A549 (cell line): ENCODE results near the gene HACD1. TPM values are rescaled to one million over a fixed set of nuclear protein-coding genes. Genes with fewer than 3 reads are reported as not detected.

ENCODE experiments used
- ATAC-seq, 2 experiments: fragments of 200-7000 bp in 1 of 2; fragments of >200 bp in 1 of 2; cut with Nextera tagmentation in 1 of 2; cut with Tn5 transposase in 1 of 2; 3 replicates each; pipeline versions ENCODE4 v1.8.0 to v1.9.1; 2018 to 2020; ENCODE audit warnings: mild to moderate bottlenecking in 1 of 2, moderate library complexity in 1 of 2
- CTCF ChIA-PET: fragments of 300-600 bp; sonication (Branson Sonifier 250); formaldehyde crosslinking; extraction: SDS; loops from one replicate; lab custom pipeline; 2021; ENCODE audit warnings: antibody characterized with exemption, inconsistent platforms; lab: Yijun Ruan, JAX
- POLR2A ChIA-PET: fragments of 350-600 bp; formaldehyde crosslinking; extraction: SDS; loops from one replicate; lab custom pipeline; 2021; ENCODE audit warnings: antibody characterized with exemption, inconsistent platforms; lab: Yijun Ruan, JAX
- DNase-seq, 2 experiments: peaks; one replicate each; pipeline versions ENCODE4 v3.0.0 to v3.0.0-alpha.2; 2011 to 2016; ENCODE audit warnings: low read depth in 1 of 2, low spot score in 1 of 2
- FAIRE-seq: peaks from 2 replicates; lab custom pipeline; 2011; peaks lifted over from hg19 to GRCh38; lab: Jason Lieb, UNC
- H3K27ac ChIP-seq, 2 experiments: fragments of >200 bp; sonication (Bioruptor Twin); formaldehyde crosslinking; 3 replicates each; pipeline ENCODE4 v1.5.1; 2016 to 2017
- H3K4me1 ChIP-seq: fragments of >200 bp; sonication (Bioruptor Twin); formaldehyde crosslinking; 3 replicates; pipeline ENCODE4 v1.6.1; 2016
- H3K4me2 ChIP-seq: fragments of >200 bp; sonication (Bioruptor Twin); formaldehyde crosslinking; 3 replicates; pipeline ENCODE4 v1.6.1; 2016
- H3K4me3 ChIP-seq: fragments of >200 bp; sonication (Bioruptor Twin); formaldehyde crosslinking; 3 replicates; pipeline ENCODE4 v1.5.1; 2016
- H3K9me3 ChIP-seq: fragments of >200 bp; sonication (Bioruptor Twin); formaldehyde crosslinking; 3 replicates; pipeline ENCODE4 v1.6.1; 2016
- BCL3 ChIP-seq: fragments of >200 bp; sonication (Bioruptor Twin); formaldehyde crosslinking; IDR thresholded peaks from 3 replicates; pipeline ENCODE4 v1.6.1; 2016
- BHLHE40 ChIP-seq: IDR thresholded peaks from 2 replicates; pipeline ENCODE4 v1.6.1; 2012; ENCODE audit warnings: low read depth, low read length, inconsistent platforms
- CBX2 ChIP-seq: fragments of 200-600 bp; sonication (generic); IDR thresholded peaks from 2 replicates; pipeline ENCODE4 v1.6.1; 2016; ENCODE audit warnings: low read depth, mild to moderate bottlenecking, borderline replicate concordance
- CBX8 ChIP-seq: fragments of 200-600 bp; sonication (generic); IDR thresholded peaks from 2 replicates; pipeline ENCODE4 v1.6.1; 2016
- CEBPB ChIP-seq, 2 experiments: fragments of >200 bp in 1 of 2; sonication (Bioruptor Twin) in 1 of 2; formaldehyde crosslinking in 1 of 2; IDR thresholded peaks; 2 replicates each; pipeline ENCODE4 v1.6.1; 2012 to 2016
- CTCF ChIP-seq: fragments of >200 bp; sonication (Bioruptor Twin); formaldehyde crosslinking; IDR thresholded peaks from 3 replicates; pipeline ENCODE4 v1.5.1; 2016
- EHF ChIP-seq: fragments of 250-450 bp; sonication (Bioruptor Pico); IDR thresholded peaks from 2 replicates; pipeline ENCODE4 v1.5.0; 2020; ENCODE audit warnings: mild to moderate bottlenecking
- EHMT2 ChIP-seq: fragments of 200-600 bp; sonication (generic); IDR thresholded peaks from 2 replicates; pipeline ENCODE4 v1.6.1; 2016; ENCODE audit warnings: antibody characterized with exemption, low read depth, mild to moderate bottlenecking, moderate library complexity
- EP300 ChIP-seq, 2 experiments: fragments of >200 bp; sonication (Bioruptor Twin); formaldehyde crosslinking; IDR thresholded peaks; 2 replicates in 1 of 2; 3 replicates in 1 of 2; pipeline ENCODE4 v1.6.1; 2016 to 2017
- FOSL2 ChIP-seq, 2 experiments: fragments of 450-650 bp in 1 of 2; fragments of >200 bp in 1 of 2; sonication (Bioruptor Twin) in 1 of 2; formaldehyde crosslinking; IDR thresholded peaks; 2 replicates each; pipeline versions ENCODE4 v1.5.0 to v1.6.1; 2016 to 2020; ENCODE audit warnings: mild to moderate bottlenecking in 1 of 2, moderate library complexity in 1 of 2
- FOXS1 ChIP-seq: fragments of 250-450 bp; sonication (Bioruptor Pico); IDR thresholded peaks from 2 replicates; pipeline ENCODE4 v1.5.0; 2020; ENCODE audit warnings: mild to moderate bottlenecking, moderate library complexity
- HDAC2 ChIP-seq: fragments of 200-600 bp; sonication (generic); IDR thresholded peaks from 2 replicates; pipeline ENCODE4 v1.6.1; 2016
- HMGXB4 ChIP-seq: fragments of 250-450 bp; sonication (Bioruptor Pico); IDR thresholded peaks from 2 replicates; pipeline ENCODE4 v1.5.0; 2021; ENCODE audit warnings: mild to moderate bottlenecking, moderate library complexity, borderline replicate concordance
- HOXB13 ChIP-seq: fragments of 250-450 bp; sonication (Bioruptor Pico); IDR thresholded peaks from 2 replicates; pipeline ENCODE4 v1.5.0; 2020; ENCODE audit warnings: low read depth, mild to moderate bottlenecking, moderate library complexity
- HOXB5 ChIP-seq: fragments of 250-450 bp; sonication (Bioruptor Pico); IDR thresholded peaks from 2 replicates; pipeline ENCODE4 v1.5.0; 2020; ENCODE audit warnings: mild to moderate bottlenecking, moderate library complexity
- JUNB ChIP-seq: fragments of >200 bp; sonication (Bioruptor Twin); formaldehyde crosslinking; IDR thresholded peaks from 2 replicates; pipeline ENCODE4 v1.6.1; 2016
- KDM5A ChIP-seq: fragments of 200-600 bp; sonication (generic); IDR thresholded peaks from 2 replicates; pipeline ENCODE4 v1.6.1; 2016; ENCODE audit warnings: antibody characterized with exemption, mild to moderate bottlenecking
- NR3C1 ChIP-seq: fragments of >200 bp; sonication (Bioruptor Twin); formaldehyde crosslinking; IDR thresholded peaks from 3 replicates; pipeline ENCODE4 v1.6.1; 2017
- PBX3 ChIP-seq: IDR thresholded peaks from 2 replicates; pipeline ENCODE4 v1.6.1; 2012
- POLR2A ChIP-seq: IDR thresholded peaks from 2 replicates; pipeline ENCODE4 v1.6.1; 2012; ENCODE audit warnings: mild to moderate bottlenecking, low read length
- RARB ChIP-seq: fragments of 250-450 bp; sonication (Bioruptor Pico); IDR thresholded peaks from 2 replicates; pipeline ENCODE4 v1.8.0; 2021; ENCODE audit warnings: mild to moderate bottlenecking, moderate library complexity
- REST ChIP-seq: fragments of 200-600 bp; sonication (generic); IDR thresholded peaks from 2 replicates; pipeline ENCODE4 v1.6.1; 2016; ENCODE audit warnings: antibody characterized with exemption, mild to moderate bottlenecking, moderate library complexity
- RNF2 ChIP-seq: fragments of 200-600 bp; sonication (generic); IDR thresholded peaks from 2 replicates; pipeline ENCODE4 v1.6.1; 2016; ENCODE audit warnings: low read depth, mild to moderate bottlenecking, antibody characterized with exemption, moderate library complexity, borderline replicate concordance
- SMC3 ChIP-seq: fragments of >200 bp; sonication (Bioruptor Twin); formaldehyde crosslinking; IDR thresholded peaks from 3 replicates; pipeline ENCODE4 v1.6.1; 2018; ENCODE audit warnings: inconsistent platforms
- TP53 ChIP-seq: fragments of 250-450 bp; sonication (Bioruptor Pico); IDR thresholded peaks from 2 replicates; pipeline ENCODE4 v1.5.0; 2021; ENCODE audit warnings: mild to moderate bottlenecking, moderate library complexity
- ZC3H11A ChIP-seq: fragments of 450-650 bp; IDR thresholded peaks from 2 replicates; pipeline ENCODE4 v1.6.1; 2014; ENCODE audit warnings: antibody characterized with exemption, mild to moderate bottlenecking
- ZNF302 ChIP-seq: fragments of 250-450 bp; sonication (Bioruptor Pico); IDR thresholded peaks from 2 replicates; pipeline ENCODE4 v1.9.0; 2021; ENCODE audit warnings: inconsistent platforms, mild to moderate bottlenecking, moderate library complexity
- ZSCAN20 ChIP-seq: fragments of 250-450 bp; sonication (Bioruptor Pico); IDR thresholded peaks from 2 replicates; pipeline ENCODE4 v1.8.0; 2022; ENCODE audit warnings: mild to moderate bottlenecking, moderate library complexity
- WGBS: methylation state at CpG from one replicate; pipeline ENCODE4 v1.1.6; 2017; ENCODE audit errors: missing lambda C conversion rate; 5-methylcytosine and 5-hydroxymethylcytosine counted together
- polyA plus RNA-seq, 4 experiments: library from polyadenylated mRNA; depleted of rRNA in 3 of 4; stranded (reverse); fragments of >200 nt; fragmentation: RNase III in 1 of 4; extraction: RNeasy Plus Mini Kit Qiagen cat#74134 plus additional on column Dnase treatment in 1 of 4; gene quantifications; 2 replicates in 3 of 4; 3 replicates in 1 of 4; pipeline ENCODE4 v1.2.3, GENCODE V29; 2011 to 2017
- TF ChIP-seq, protein P1 (sequence below): fragments of 150-350 bp; IDR thresholded peaks from 2 replicates; pipeline ENCODE4 v1.6.1; 2014; ENCODE audit warnings: low read depth, mild to moderate bottlenecking, low read length

HACD1 gene
- polyA plus RNA-seq, 2 of the 4 experiments (the other 2 are of a cell fraction) = 44.9 to 92.1 TPM

DNA sequence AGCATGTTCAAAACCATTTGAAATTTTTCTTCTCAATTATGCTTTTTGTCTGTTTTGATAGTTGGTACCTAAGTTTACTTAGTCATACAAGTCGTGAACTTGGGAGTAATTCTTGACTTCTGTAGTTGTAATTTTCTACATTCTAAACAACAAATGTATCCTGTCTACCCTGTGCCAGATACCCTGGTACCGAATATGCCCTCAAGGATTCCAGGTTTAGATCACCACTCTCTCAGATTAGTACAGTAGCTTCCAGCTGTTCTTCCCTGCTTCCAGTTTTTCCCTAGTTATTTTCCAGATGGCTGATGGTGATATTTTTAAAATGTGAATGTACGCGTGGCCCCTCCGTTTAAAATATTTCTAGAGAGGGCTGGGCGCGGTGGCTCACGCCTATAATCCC, 33.2 kb upstream of the HACD1 start:
- H3K9me3 ChIP-seq = peaks cover 11% of the 10 kb centered on the region; the same call in 2 of the 3 replicates
- CTCF ChIA-PET = no interaction called here
- TF ChIP-seq ZSCAN20 (CRISPR knock-in tag) (no peak), KDM5A (no peak), EHMT2 (no peak), BHLHE40 (no peak), NR3C1 (no peak), RNF2 (no peak), SMC3 (no peak), BCL3 (no peak), EHF (CRISPR knock-in tag) (no peak), HOXB5 (CRISPR knock-in tag) (no peak), HDAC2 (no peak), TP53 (CRISPR knock-in tag) (no peak), CBX8 (no peak), EP300 (IDR thresholded peaks at IDR 0.05) (no peak), REST (no peak), POLR2A (no peak), JUNB (no peak), CEBPB (IDR thresholded peaks at IDR 0.05) (no peak), FOXS1 (CRISPR knock-in tag) (no peak)
- TF ChIP-seq, all 56 proteins: peak for 0
- 91% methylated on average over 8 of the region's 8 CpGs for WGBS
- no peak overlapping the region for H3K4me3 ChIP-seq
- H3K4me1 ChIP-seq = peaks cover 10% of the 10 kb centered on the region
- FAIRE-seq = no peak
- ATAC-seq = no peak
- DNase-seq = no peak
- no peak overlapping the region for H3K27ac ChIP-seq
- no peak overlapping the region for H3K4me2 ChIP-seq
- POLR2A ChIA-PET = no interaction called here

DNA sequence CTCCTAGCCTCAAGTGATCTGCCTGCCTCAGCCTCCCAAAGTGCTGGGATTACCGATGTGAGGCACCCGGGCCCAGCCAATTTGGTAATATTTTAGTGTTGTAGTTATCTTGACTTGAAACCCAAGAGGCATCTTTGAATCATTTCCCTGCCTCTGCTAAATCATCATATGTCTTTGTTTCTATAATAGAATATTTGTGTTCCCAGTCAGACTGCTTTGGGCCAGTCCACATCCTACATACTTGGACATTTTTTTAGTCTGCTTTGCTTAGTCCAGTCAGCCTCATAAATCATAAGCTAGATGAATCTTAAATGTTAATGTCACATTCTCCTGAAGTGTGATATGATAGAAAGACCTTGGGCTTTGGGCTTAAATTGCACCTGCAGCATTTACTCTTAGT, 32.7 kb upstream of the HACD1 start:
- peaks cover 11% of the 10 kb centered on the region; the same call in 2 of the 3 replicates for H3K9me3 ChIP-seq
- ChIA-PET CTCF (interaction anchor here (1.1 kb wide), 1 partner anchor 17 kb away, joined by 4 read pairs; no protein-coding TSS in a partner anchor), POLR2A (no interaction called here)
- H3K4me3 ChIP-seq = no peak overlapping the region
- ATAC-seq (no peak), DNase-seq (no peak), FAIRE-seq (no peak)
- no peak overlapping the region for H3K27ac ChIP-seq
- peaks cover 14% of the 10 kb centered on the region for H3K4me1 ChIP-seq
- H3K4me2 ChIP-seq = no peak overlapping the region
- WGBS = 93% methylated on average over 2 of the region's 2 CpGs
- TF ChIP-seq CBX2 = no peak
- no peak for TF ChIP-seq HMGXB4 (CRISPR knock-in tag)
- TF ChIP-seq, protein P1, sequence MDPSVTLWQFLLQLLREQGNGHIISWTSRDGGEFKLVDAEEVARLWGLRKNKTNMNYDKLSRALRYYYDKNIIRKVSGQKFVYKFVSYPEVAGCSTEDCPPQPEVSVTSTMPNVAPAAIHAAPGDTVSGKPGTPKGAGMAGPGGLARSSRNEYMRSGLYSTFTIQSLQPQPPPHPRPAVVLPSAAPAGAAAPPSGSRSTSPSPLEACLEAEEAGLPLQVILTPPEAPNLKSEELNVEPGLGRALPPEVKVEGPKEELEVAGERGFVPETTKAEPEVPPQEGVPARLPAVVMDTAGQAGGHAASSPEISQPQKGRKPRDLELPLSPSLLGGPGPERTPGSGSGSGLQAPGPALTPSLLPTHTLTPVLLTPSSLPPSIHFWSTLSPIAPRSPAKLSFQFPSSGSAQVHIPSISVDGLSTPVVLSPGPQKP = no peak
- no peak for TF ChIP-seq JUNB
- no peak for TF ChIP-seq ZSCAN20 (CRISPR knock-in tag)
- no peak for TF ChIP-seq FOSL2 (IDR thresholded peaks at IDR 0.05)
- no peak for TF ChIP-seq FOSL2 (CRISPR knock-in tag; IDR thresholded peaks at IDR 0.05)
- TF ChIP-seq TP53 (CRISPR knock-in tag) = no peak
- TF ChIP-seq ZC3H11A = no peak
- no peak for TF ChIP-seq BHLHE40
- TF ChIP-seq CTCF = no peak
- no peak for TF ChIP-seq HOXB13 (CRISPR knock-in tag)
- no peak for TF ChIP-seq PBX3
- no peak for TF ChIP-seq RARB (CRISPR knock-in tag)
- no peak for TF ChIP-seq ZNF302 (CRISPR knock-in tag)
